GM12878 (cell line): ENCODE data around the gene BMAL1. TPM values are rescaled to one million over a fixed set of nuclear protein-coding genes. Genes with fewer than 3 reads are reported as not detected.

Experiments used
- ATAC-seq: fragments of 200-7000 bp; cut with Tn5 transposase; 3 replicates; pipeline ENCODE4 v1.9.1; 2020; ENCODE audit warnings: mild to moderate bottlenecking, moderate library complexity
- BruUV-seq: library from RNA; stranded (reverse); fragments of 400-500 nt; replicated peaks from 2 replicates; lab custom pipeline; 2021; lab: Mats Ljungman, UMichigan
- CTCF ChIA-PET: fragments of 300-600 bp; sonication (Branson Sonifier 250); formaldehyde crosslinking; extraction: SDS; loops from one replicate; lab custom pipeline; 2021; ENCODE audit warnings: inconsistent platforms; lab: Yijun Ruan, JAX
- POLR2A ChIA-PET: fragments of 350-600 bp; formaldehyde crosslinking; extraction: SDS; loops from one replicate; lab custom pipeline; 2021; ENCODE audit warnings: inconsistent platforms; lab: Charles Lee
- RAD21 ChIA-PET: fragments of 300-600 bp; sonication (Branson Sonifier 250); formaldehyde crosslinking; loops from one replicate; lab custom pipeline; 2023; ENCODE audit warnings: antibody characterized with exemption; ENCODE audit not compliant: unreplicated experiment; lab: Charles Lee
- SMC1A ChIA-PET: fragments of 300-600 bp; sonication (Branson Sonifier 250); formaldehyde crosslinking; loops from one replicate; lab custom pipeline; 2023; ENCODE audit not compliant: unreplicated experiment, uncharacterized antibody; lab: Charles Lee
- DNase-seq: peaks from one replicate; pipeline ENCODE4 v3.0.0-alpha.2; 2011; ENCODE audit warnings: low read depth, low spot score
- FAIRE-seq: peaks from 3 replicates; lab custom pipeline; 2011; peaks lifted over from hg19 to GRCh38; lab: Jason Lieb, UNC
- H2AFZ ChIP-seq: 2 replicates; pipeline ENCODE4 v1.6.0; 2011; ENCODE audit warnings: low read depth, low read length, control low read depth; ENCODE audit not compliant: control insufficient read depth
- H3K27ac ChIP-seq: 2 replicates; pipeline ENCODE4 v1.5.1; 2011; ENCODE audit warnings: control low read depth; ENCODE audit not compliant: control insufficient read depth, insufficient read depth
- H3K27me3 ChIP-seq, 2 experiments: replicated peaks in 1 of 2; 2 replicates each; pipeline versions ENCODE4 v1.6.0 to v1.6.1; 2011; ENCODE audit warnings: low read length in 1 of 2; ENCODE audit not compliant: control insufficient read depth in 2 of 2, insufficient read depth in 2 of 2
- H3K36me3 ChIP-seq, 2 experiments: 2 replicates each; pipeline ENCODE4 v1.5.1; 2011; ENCODE audit warnings: low read length in 1 of 2; ENCODE audit not compliant: control insufficient read depth in 2 of 2, insufficient read depth in 2 of 2
- H3K4me1 ChIP-seq: 2 replicates; pipeline ENCODE4 v1.6.1; 2011; ENCODE audit warnings: mild to moderate bottlenecking, low read length, moderate library complexity, mixed read lengths; ENCODE audit not compliant: control insufficient read depth, insufficient read depth
- H3K4me2 ChIP-seq: 2 replicates; pipeline ENCODE4 v1.6.0; 2011; ENCODE audit warnings: control low read depth; ENCODE audit not compliant: control insufficient read depth, insufficient read depth
- H3K4me3 ChIP-seq: fragments of 200-600 bp; sonication (generic); 2 replicates; pipeline ENCODE4 v1.5.1; 2016
- H3K79me2 ChIP-seq: 2 replicates; pipeline ENCODE4 v1.6.0; 2011; ENCODE audit warnings: low read length; ENCODE audit not compliant: control insufficient read depth, insufficient read depth
- H3K9ac ChIP-seq: 2 replicates; pipeline ENCODE4 v1.8.0; 2011; ENCODE audit warnings: low read length, control low read depth, mixed read lengths; ENCODE audit not compliant: control insufficient read depth, insufficient read depth
- H3K9me3 ChIP-seq: replicated peaks from 3 replicates; pipeline ENCODE4 v1.5.1; 2011; ENCODE audit warnings: mild to moderate bottlenecking, low read length; ENCODE audit not compliant: control insufficient read depth, insufficient read depth
- H4K20me1 ChIP-seq: 2 replicates; pipeline ENCODE4 v1.6.0; 2011; ENCODE audit not compliant: control insufficient read depth, insufficient read depth
- ATF3 ChIP-seq: IDR thresholded peaks from 2 replicates; pipeline ENCODE4 v1.6.1; 2011; ENCODE audit warnings: low read depth, mild to moderate bottlenecking, low read length, moderate library complexity, borderline replicate concordance; ENCODE audit errors: extremely low read depth
- CEBPB ChIP-seq, 2 experiments: fragments of 150-350 bp in 1 of 2; IDR thresholded peaks; 2 replicates each; pipeline ENCODE4 v1.6.1; 2012 to 2014; ENCODE audit warnings: low read depth in 2 of 2, low read length in 2 of 2, borderline replicate concordance in 1 of 2, inconsistent platforms in 1 of 2
- ELK1 ChIP-seq: IDR thresholded peaks from 2 replicates; pipeline ENCODE4 v1.6.1; 2012; ENCODE audit warnings: low read depth, low read length, improper control_type of control experiment
- FOXK2 ChIP-seq: fragments of 450-650 bp; IDR thresholded peaks from 2 replicates; pipeline ENCODE4 v1.6.1; 2017; ENCODE audit warnings: mild to moderate bottlenecking, moderate library complexity
- FOXM1 ChIP-seq: IDR thresholded peaks from 2 replicates; pipeline ENCODE4 v1.6.1; 2012; ENCODE audit warnings: low read depth, mild to moderate bottlenecking, inconsistent platforms, low read length, moderate library complexity
- MTA3 ChIP-seq: IDR thresholded peaks from 2 replicates; pipeline ENCODE4 v1.6.1; 2012; ENCODE audit warnings: low read length, inconsistent platforms, borderline replicate concordance
- NRF1 ChIP-seq: conservative IDR thresholded peaks from 2 replicates; pipeline ENCODE4 v1.6.1; 2011; ENCODE audit warnings: mild to moderate bottlenecking, low read depth, low read length, improper control_type of control experiment
- PKNOX1 ChIP-seq: fragments of 450-650 bp; IDR thresholded peaks from 2 replicates; pipeline ENCODE4 v1.6.1; 2016; ENCODE audit warnings: mild to moderate bottlenecking
- SMARCA5 ChIP-seq: fragments of 450-650 bp; IDR thresholded peaks from 2 replicates; pipeline ENCODE4 v1.6.1; 2017; ENCODE audit warnings: mild to moderate bottlenecking
- ZZZ3 ChIP-seq: IDR thresholded peaks from 2 replicates; pipeline ENCODE4 v1.6.1; 2011; ENCODE audit warnings: low read depth; ENCODE audit not compliant: control insufficient read depth, insufficient read length
- WGBS: methylation state at CpG from one replicate; pipeline ENCODE4 v1.1.6; 2016; ENCODE audit warnings: low lambda C conversion rate; ENCODE audit not compliant: insufficient replicate concordance, insufficient coverage; ENCODE audit errors: missing lambda C conversion rate; 5-methylcytosine and 5-hydroxymethylcytosine counted together
- in situ Hi-C: fragments of 300-500 bp; cut with MboI; formaldehyde crosslinking; loops from 9 replicates; pipeline ENCODE4 v1.14.3; 2018; ENCODE audit warnings: mixed read lengths
- intact Hi-C: fragments of 100-400 bp; cut with micrococcal nuclease; formaldehyde crosslinking; loops from one replicate; pipeline ENCODE4 v1.14.2; 2022; ENCODE audit not compliant: unreplicated experiment
- polyA plus RNA-seq, 11 experiments: library from polyadenylated mRNA; depleted of rRNA in 4 of 11; unstranded in 6 of 11; stranded (reverse) in 5 of 11; fragments of >200 nt; fragmentation: Nextera tagmentation in 4 of 11; fragmentation: Illumina TruSeq in 1 of 11; extraction: Ambion mirVana in 4 of 11; extraction: Trizol in 1 of 11; gene quantifications; 1 replicate in 1 of 11; 2 replicates in 10 of 11; pipeline versions ENCODE4 v1.2.1 to v1.2.3, GENCODE V29; 2011 to 2016; ENCODE audit warnings: inconsistent platforms in 2 of 11, missing spikeins in 2 of 11, low read depth in 1 of 11
- total RNA-seq, 4 experiments: library from RNA; depleted of rRNA in 3 of 4; stranded (reverse); fragments of >200 nt in 3 of 4; fragmentation: Illumina TruSeq in 1 of 4; extraction: Trizol in 1 of 4; gene quantifications; 2 replicates each; pipeline versions ENCODE4 v1.2.1 to v1.2.3, GENCODE V29; 2013 to 2021

Gene BMAL1
- total and polyA plus RNA-seq, 10 of the 15 experiments (the other 5 are each of a cell fraction or from before 2014, with no cell fraction given), result 3.5 to 40.6 (median 13.6) TPM

- in situ Hi-C loops (no loop called here), intact Hi-C loops (no loop called here)
- SMC1A ChIA-PET, result interaction anchor here (0.9 to 1.3 kb wide), 5 partner anchors 34 to 78 kb away, joined by 3 to 4 read pairs (median 3); partner anchors contain the start of gene BTBD10
- DNase-seq (no peak), ATAC-seq (no peak), FAIRE-seq (peak; percentile 57)
- H3K27ac ChIP-seq, result no peak overlapping the region
- no peak overlapping the region for H3K4me2 ChIP-seq
- H3K9ac ChIP-seq, result no peak overlapping the region
- H4K20me1 ChIP-seq, result no peaks in the 10 kb centered on the region
- no peaks in the 10 kb centered on the region; the same call in 1 of the 2 replicates for H3K4me1 ChIP-seq
- CTCF ChIA-PET, result interaction anchor here (1.0 to 1.5 kb wide), 4 partner anchors 29 to 211 kb away, joined by 3 read pairs; no protein-coding TSS in a partner anchor
- RAD21 ChIA-PET, result no interaction called here
- H3K79me2 ChIP-seq, result no peaks in the 10 kb centered on the region; the same call in 1 of the 2 replicates
- POLR2A ChIA-PET, result no interaction called here
- no peaks in the 10 kb centered on the region for H3K27me3 ChIP-seq
- no peak overlapping the region for H3K4me3 ChIP-seq
- TF ChIP-seq ZZZ3, result no peak
- no peak for TF ChIP-seq FOXK2
- TF ChIP-seq NRF1, result no peak
- TF ChIP-seq ELK1, result no peak
- TF ChIP-seq CEBPB (IDR thresholded peaks at IDR 0.05; ENCODE audit: borderline replicate concordance in 1 of 2, low read depth in 2 of 2, low read length in 2 of 2), result no peak
- TF ChIP-seq ATF3, result no peak
- TF ChIP-seq PKNOX1, result no peak
- TF ChIP-seq SMARCA5, result no peak
- TF ChIP-seq MTA3, result no peak
- no peak for TF ChIP-seq FOXM1
- peaks cover 0 to 2% of the 10 kb centered on the region in 2 experiments; a peak in 1 of 4 replicates for H3K36me3 ChIP-seq
- peaks cover 5% of the 10 kb centered on the region; the same call in 2 of the 3 replicates for H3K9me3 ChIP-seq
- no peak overlapping the region for H2AFZ ChIP-seq
- WGBS, result 98% methylated on average over 6 of the region's 6 CpGs
- no TSS peak for BruUV-seq
Observed at GRCh38 chr11:13421561-13421960, 144.0 kb downstream of the BMAL1 start.
